Measurements from ENCODE around the gene CDH23.

Gene CDH23

GRCh38 chr10:71715026-71715425, 318.3 kb downstream of the CDH23 start:
- no peak for DNase-seq

DNA sequence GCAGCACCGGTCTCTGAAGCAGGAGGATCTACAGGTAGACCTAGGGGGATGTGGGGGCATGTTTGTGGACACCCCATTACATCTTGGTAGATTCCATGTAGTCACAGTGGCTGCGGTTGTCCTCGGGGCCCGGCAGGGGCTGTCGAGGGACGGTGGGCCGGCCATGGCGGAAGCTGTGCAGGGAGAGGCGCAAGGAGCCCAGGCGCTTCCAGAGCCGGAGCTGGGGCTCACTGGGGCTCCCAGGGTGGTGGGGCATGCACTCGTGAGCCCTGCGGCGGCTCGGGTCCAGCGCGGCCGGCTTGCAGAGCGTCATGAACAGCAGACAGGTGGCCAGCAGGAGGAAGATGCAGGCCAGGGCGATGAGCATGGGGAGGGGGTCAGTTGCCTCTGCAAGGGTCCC, 319.1 kb downstream of the CDH23 start:
- no peak for DNase-seq

- DNase-seq = no peak
Observed at GRCh38 chr10:71716426-71716825, 319.7 kb downstream of the CDH23 start.

DNA sequence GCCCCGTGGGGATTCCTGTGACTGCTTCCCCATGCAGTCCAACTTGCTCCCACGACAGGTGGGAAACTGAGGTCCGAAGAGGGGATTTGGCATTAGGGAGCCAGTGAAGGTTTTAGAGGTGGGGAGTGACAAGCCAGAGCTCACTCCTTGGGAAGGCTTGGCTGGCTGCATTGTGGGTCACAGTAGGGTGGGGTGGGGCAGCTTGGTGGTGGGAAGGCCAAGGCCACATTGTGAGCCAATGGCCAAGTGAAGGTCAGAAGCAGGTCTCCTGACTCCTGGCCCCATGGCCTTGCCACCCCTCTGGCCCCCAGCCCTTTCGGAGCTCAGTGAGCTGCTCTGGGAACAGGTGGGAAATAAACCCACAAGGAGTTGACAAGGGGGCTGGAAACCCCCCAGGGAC, 320.3 kb downstream of the CDH23 start:
- no peak for DNase-seq

GRCh38 chr10:71717551-71717951, 320.8 kb downstream of the CDH23 start:
- no peak for DNase-seq

- no peak for DNase-seq
Observed at GRCh38 chr10:71718165-71718698, 321.5 kb downstream of the CDH23 start.

GRCh38 chr10:71719042-71719441, 322.3 kb downstream of the CDH23 start:
- DNase-seq = no peak

GRCh38 chr10:71719464-71720201, 322.9 kb downstream of the CDH23 start, which contains the start of gene C10orf105:
TSS of gene C10orf105 (minus strand) at chr10:71719778. CDS start at chr10:71716337, 3,441 bp downstream.
- no peak for DNase-seq

GRCh38 chr10:71720288-71720687, 323.6 kb downstream of the CDH23 start:
- DNase-seq = no peak

GRCh38 chr10:71721313-71721712, 324.6 kb downstream of the CDH23 start:
- DNase-seq = no peak

GRCh38 chr10:71722849-71723248, 326.1 kb downstream of the CDH23 start:
- no peak for DNase-seq

- no peak for DNase-seq
Observed at GRCh38 chr10:71723311-71723710, 326.6 kb downstream of the CDH23 start.

GRCh38 chr10:71724539-71724938, 327.8 kb downstream of the CDH23 start:
- no peak for DNase-seq

DNA sequence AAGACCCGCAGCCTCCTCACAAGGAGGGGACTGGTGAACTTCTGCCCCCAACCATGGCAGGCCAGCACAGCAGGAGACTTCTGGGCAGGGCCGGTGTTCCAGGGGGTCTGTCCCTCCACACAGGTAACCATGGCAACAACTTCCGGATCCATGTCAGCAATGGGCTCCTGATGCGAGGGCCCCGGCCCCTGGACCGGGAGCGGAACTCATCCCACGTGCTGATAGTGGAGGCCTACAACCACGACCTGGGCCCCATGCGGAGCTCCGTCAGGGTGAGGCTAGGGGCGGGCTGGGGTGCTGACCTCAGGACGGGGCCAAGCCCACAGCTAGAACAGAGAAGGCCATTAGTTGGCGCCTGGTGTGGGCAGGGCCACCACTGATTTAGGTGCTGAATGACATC, 328.5 kb downstream of the CDH23 start:
- DNase-seq = no peak

DNA sequence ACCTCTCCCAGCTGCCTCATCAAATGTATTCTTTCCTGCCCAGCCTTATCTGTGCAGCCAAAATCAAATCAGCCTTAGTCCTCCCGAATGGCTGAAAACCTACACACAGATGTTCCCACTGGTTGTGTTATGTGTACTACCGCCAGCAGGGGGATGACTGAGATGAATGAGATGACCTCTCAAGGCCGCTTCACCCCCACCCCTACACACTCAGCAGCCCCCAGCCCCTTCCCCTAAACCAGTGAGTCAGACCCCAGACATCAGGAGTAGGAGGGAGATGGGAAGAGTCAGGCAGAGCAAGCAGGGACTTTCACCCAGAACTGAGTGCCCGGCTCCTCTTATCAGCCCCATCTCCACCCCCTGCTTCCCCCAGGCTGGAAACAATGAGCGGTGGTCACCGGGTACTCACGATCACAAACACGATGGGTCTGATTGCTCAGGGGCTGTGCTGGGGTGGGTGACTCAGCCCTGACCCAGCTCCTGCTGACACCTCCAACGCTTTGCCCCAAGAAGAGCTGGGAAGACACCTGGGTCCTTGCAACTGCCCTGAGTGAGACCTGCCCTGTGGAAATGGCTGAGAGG, 329.4 kb downstream of the CDH23 start:
- no peak for DNase-seq

DNA sequence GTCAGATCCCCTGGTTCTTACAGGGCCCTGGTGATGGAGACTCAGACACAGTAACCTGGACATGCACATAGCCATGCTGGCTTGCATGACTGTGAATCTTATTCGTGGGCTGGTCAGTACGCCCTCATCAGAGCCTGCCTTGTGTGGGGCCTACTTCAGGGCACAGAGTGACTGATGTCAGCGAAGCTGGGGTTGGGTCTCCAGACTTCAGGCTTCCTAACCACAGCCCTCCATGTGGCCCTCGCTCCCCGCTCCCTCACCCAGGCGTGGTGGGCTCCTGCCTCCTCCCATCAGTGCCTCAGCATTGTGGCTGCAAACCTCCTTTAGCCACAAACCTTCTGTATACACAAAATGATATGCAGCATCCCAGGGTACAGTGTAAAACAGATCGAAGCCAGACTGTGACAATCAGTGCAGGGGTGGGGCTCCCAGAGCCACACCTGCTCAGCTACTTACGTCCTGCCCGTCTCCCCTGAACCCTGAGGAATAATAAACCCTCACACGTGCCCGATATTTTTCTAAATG, 329.9 kb downstream of the CDH23 start:
- no peak for DNase-seq

- no peak for DNase-seq
Observed at GRCh38 chr10:71727105-71727737, 330.5 kb downstream of the CDH23 start.

GRCh38 chr10:71727738-71728737, 331.3 kb downstream of the CDH23 start:
- peak in 1 of 2 experiments; percentile 4 for DNase-seq

- DNase-seq = no peak
Observed at GRCh38 chr10:71729161-71729636, 332.5 kb downstream of the CDH23 start.

DNA sequence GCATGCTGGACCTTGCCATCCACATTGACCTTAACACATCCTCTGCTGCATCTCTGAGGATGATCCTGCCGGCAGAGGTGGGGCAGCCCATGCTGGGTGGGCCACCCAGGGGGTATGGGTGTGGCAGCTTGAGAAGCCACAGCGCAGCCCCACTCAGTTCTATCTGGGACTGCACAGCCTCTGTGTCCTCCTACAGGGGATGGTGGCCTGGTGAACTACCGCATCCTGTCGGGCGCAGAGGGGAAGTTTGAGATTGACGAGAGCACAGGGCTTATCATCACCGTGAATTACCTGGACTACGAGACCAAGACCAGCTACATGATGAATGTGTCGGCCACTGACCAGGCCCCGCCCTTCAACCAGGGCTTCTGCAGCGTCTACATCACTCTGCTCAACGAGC, 335.1 kb downstream of the CDH23 start:
- DNase-seq = no peak

GRCh38 chr10:71734797-71735196, 338.1 kb downstream of the CDH23 start:
- no peak for DNase-seq
